NT2/D1 (cell line): ENCODE data around the gene BTG2.

Source experiments
- SUZ12 ChIP-seq: IDR thresholded peaks from 2 replicates; pipeline ENCODE4 v1.6.1; 2011; ENCODE audit not compliant: insufficient read length, insufficient read depth; ENCODE audit errors: extremely low read depth
- YY1 ChIP-seq: IDR thresholded peaks from 2 replicates; pipeline ENCODE4 v1.6.1; 2011; ENCODE audit not compliant: insufficient read length, insufficient read depth
- ZNF274 ChIP-seq: IDR thresholded peaks from 2 replicates; pipeline ENCODE4 v1.6.1; 2011; ENCODE audit warnings: mild to moderate bottlenecking, low read depth, low read length

DNA sequence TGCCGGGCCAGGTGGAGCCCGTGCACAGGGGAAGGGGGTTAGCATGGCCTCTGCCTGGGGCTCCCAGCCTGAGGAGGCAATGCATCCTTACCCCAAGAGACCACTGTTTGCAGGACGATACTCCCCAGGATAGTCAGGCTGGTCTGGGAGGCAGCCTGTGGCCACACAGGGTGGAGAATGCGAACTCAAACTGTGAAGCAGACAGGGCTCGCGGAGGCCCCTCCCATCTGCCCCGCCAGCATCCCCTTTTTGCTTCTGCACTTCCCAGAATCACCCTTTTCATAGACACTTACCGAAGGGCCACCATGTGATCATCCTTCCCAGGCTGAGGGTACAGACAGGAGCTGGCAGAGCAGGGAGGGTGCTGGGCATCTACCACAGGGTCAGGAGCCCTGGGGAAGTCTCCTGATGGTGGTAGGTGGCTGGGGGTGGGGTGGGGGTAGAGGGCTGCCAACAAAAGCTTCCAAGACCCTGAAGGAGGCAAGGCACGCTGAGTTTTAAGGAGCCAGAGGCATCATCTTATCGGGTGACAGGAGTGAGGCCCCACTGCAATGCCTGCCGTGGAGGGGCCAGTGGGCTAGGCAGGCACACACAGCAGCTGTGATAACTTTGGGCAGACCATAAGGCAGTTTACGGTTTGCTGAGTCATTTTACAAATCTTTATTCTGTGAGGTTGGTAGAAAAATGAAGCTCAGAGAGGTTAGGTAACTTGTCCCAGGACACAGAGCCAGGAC is 31.3 kb upstream of the BTG2 start:
- TF ChIP-seq ZNF274 = no peak
- TF ChIP-seq YY1 = no peak
- TF ChIP-seq SUZ12 = no peak
